C1 segment of cervical spinal cord (tissue), 14 donors: ENCODE data around the gene MAGI1.
"Not testable (repeated sequence)": the region's sequence is repeated elsewhere in the genome, so short reads cannot be mapped to it uniquely, and the experiment has no call there.

Experiments used
- DNase-seq, 14 donors: peaks; one replicate each; lab custom pipeline; 2025; lab: John Stamatoyannopoulos, UW

MAGI1 gene

GRCh38 chr3:65568497-65568896, 470.2 kb downstream of the MAGI1 start:
- no peak for DNase-seq

DNA sequence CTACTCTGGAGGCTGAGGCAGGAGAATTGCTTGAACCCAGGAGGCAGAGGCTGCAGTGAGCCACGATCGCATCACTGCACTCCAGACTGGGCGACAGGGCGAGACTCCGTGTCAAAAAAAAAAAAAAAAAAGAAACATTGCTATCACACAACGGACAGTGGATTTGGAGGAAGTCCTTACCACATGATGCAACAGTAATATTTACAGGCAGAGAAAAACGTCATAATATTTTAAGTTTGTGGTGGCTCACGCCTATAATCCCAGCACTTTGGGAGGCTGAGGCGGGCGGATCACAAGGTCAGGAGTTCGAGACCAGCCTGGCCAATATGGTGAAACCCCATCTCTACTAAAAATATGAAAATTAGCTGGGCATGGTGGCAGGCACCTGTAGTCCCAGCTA, 473.0 kb downstream of the MAGI1 start:
- DNase-seq = not testable (repeated sequence)

- no peak for DNase-seq
Measured at GRCh38 chr3:65564483-65564882, 474.2 kb downstream of the MAGI1 start.

DNA sequence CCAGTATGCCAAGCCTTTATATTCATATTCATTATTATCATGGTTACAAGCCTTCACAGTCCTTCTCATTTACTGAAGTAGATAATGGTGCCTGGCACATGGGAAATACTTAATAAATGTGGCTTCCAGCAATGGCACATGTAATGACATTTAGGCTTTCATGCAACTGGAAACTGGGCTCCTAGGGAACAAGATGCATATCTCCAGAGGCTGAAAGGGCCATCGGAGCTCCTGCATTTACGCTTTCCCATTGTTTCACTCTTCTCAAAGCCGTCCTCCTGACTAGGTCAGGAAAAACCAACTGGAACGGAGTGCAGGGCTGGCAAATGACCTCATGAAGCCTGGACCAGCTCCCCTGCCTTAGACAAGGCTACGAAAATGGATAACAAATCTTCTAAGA, 474.9 kb downstream of the MAGI1 start:
- DNase-seq = no peak

DNA sequence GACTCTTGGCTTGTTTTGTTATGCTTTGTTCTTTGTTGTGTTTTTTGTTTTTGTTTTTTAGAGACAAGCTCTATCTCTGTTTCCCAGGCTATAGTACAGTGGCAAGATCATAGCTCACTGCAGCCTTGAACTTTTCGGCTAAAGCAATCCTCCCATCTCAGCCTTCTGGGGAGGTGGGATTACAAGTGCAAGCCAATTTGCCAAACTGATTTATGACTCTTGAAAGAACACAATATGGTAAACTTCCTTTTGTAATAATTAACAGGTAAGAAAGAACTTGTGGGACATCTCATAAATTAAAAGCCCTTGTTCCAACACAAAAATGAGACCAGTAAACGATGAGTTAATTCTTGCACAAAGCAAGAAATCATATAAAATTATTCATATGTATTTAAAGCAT, 476.3 kb downstream of the MAGI1 start:
- no peak for DNase-seq

- DNase-seq = no peak
Measured at GRCh38 chr3:65561617-65562016, 477.1 kb downstream of the MAGI1 start.

DNA sequence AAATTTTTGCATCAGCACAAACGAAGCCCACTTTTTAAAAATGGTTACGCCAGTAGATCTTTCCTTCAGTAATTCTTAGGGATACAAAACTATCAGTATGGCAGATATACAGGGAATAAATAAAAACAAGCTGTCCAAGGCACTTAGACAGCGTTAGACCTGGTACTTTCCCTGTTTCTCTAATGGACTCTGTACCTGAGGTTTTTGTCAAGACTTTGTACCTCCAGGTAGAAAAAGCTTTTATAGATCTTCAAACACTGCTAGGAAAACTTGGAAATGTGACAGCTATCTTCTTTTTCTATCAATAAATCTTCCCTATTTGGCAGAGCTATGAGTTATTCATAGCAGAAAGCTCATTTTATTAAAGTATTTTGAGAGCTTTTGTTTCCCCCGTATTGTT, 477.8 kb downstream of the MAGI1 start:
- DNase-seq = no peak

GRCh38 chr3:65560133-65560532, 478.6 kb downstream of the MAGI1 start:
- no peak for DNase-seq

DNA sequence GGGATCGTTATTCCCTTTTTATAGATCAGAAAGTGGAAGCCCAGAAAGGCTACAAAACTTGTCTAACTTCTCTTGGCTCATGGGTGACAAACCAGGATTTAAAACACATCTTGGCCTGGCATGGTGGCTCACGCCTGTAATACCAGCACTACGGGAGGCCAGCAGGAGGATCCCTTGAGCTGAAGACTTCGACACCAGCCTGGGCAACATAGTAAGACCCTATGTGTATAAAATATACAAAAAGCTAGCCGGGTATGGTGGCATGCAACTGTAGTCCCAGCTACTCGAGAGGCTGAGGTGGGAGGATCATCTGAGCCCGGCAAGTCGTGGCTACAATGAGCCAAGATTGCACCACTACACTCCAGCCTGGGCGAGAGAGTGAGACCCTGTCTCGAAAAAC, 479.1 kb downstream of the MAGI1 start:
- DNase-seq = no peak

- no peak for DNase-seq
Measured at GRCh38 chr3:65558826-65559225, 479.9 kb downstream of the MAGI1 start.

DNA sequence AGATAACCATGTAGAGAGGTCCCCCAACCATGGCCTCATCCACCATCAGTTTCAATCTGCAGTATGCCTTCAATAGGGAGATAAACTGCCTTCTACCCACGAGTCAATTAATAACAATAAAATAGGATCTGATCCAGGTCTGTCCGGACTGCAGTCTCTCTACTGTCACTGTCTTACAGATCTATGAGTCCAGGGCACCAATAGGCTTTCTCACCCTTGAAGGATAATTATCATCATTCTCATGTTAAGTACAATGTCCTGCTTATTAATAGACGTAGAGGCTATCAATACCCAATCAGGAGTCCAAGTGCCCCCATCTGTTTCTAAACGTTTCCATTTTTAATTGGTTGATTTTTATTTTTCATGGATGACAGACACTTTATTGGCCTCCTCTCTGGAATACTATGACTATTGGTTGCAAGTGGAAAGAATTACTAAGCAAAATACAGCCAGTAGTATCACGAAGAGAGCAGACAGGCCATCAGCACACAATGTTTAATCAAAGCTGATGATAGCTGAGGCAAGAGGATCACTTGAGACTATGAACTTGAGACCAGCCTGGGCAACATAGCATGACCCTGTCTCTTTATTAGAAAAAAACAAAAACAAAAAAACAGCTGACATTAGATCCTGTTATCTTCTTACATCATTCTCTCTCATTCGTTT, 480.7 kb downstream of the MAGI1 start:
- no peak for DNase-seq

- DNase-seq = no peak
Measured at GRCh38 chr3:65556934-65557577, 481.7 kb downstream of the MAGI1 start.

- no peak for DNase-seq
Measured at GRCh38 chr3:65552434-65552833, 486.3 kb downstream of the MAGI1 start.

DNA sequence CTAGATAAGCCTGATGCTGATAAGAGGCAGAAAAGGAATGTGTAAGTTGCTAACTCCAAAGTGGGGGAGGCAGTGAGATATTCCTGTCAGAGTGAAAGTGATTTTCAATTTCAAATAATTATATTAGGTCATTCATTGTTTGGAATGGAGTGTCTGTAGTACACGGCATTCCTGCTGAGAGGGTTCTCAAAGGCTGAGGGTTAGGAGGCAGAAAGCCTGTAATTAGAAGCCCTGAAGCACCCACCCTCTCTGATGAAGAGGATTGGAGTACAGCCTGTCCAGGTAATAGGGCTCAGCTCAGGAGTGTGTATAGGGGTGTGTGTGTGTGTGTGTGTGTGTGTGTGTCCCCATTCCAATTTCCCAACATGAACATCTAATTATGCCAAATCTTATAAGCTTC, 486.8 kb downstream of the MAGI1 start:
- no peak for DNase-seq

- no peak for DNase-seq
Measured at GRCh38 chr3:65550137-65550536, 488.6 kb downstream of the MAGI1 start.

DNA sequence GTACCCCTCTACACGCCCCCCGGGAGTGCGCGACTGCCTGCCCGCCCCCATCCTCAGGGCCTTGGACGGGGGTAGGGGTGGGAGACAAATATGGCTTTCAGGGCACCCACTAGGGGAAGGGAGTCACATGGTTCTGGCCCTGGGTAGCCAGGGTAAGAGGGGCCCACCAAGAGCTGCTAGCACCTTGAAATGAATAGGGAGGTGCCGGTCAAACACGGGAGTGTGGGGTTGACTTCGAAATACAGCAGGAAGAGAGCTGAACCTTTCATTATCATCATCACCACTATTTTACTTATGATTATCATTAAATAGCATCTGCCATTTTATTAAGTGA, 489.1 kb downstream of the MAGI1 start:
- DNase-seq = no peak

GRCh38 chr3:65548848-65549625, 489.7 kb downstream of the MAGI1 start:
- DNase-seq = peak in 5 of 14 donors; percentile 10 to 41 (median 29)

DNA sequence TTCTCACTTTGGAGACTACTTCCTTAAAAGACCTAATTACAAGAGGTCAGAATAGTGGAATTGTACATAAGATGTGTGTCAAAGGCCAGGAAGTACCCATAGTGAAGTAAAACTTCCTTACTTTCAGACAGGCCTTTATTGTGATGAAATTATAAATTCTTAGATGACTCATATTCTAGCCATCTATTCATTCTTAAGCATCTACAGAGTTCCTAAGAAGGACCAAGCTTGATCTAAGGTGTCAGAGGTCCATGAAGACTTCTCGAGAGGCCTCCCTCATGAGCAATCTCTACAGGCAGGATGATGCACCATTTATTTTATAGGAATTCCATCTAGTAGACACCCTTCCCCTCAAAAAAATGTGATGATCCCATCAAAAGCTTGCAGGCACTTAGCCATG, 493.3 kb downstream of the MAGI1 start:
- no peak for DNase-seq

DNA sequence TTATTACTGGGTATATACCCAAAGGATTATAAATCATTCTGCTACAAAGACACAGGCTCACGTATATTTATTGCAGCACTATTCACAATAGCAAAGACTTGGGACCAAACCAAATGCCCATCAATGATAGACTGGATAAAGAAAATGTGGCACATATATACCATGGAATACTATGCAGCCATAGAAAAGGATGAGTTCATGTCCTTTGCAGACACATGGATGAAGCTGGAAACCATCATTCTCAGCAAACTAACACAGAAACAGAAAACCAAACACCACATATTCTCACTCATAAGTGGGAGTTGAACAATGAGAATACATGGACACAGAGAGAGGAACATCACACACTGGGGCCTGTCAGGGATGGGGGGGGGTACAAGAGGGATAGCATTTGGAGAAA, 495.3 kb downstream of the MAGI1 start:
- not testable (repeated sequence) for DNase-seq

- no peak for DNase-seq
Measured at GRCh38 chr3:65540666-65541065, 498.1 kb downstream of the MAGI1 start.

GRCh38 chr3:65539616-65540015, 499.1 kb downstream of the MAGI1 start:
- DNase-seq = no peak

- DNase-seq = no peak
Measured at GRCh38 chr3:65538101-65538500, 500.6 kb downstream of the MAGI1 start.

GRCh38 chr3:65537109-65537508, 501.6 kb downstream of the MAGI1 start:
- no peak for DNase-seq
